GM21619 (cell line): ENCODE data around the gene NOTO.
"Not testable (repeated sequence)": the region's sequence is repeated elsewhere in the genome, so short reads cannot be mapped to it uniquely, and the experiment has no call there.

Source experiments
- ATAC-seq: cut with Tn5 transposase; IDR thresholded peaks from one replicate; pipeline ENCODE4 v1.9.1; 2021; ENCODE audit not compliant: unreplicated experiment

The NOTO gene

DNA sequence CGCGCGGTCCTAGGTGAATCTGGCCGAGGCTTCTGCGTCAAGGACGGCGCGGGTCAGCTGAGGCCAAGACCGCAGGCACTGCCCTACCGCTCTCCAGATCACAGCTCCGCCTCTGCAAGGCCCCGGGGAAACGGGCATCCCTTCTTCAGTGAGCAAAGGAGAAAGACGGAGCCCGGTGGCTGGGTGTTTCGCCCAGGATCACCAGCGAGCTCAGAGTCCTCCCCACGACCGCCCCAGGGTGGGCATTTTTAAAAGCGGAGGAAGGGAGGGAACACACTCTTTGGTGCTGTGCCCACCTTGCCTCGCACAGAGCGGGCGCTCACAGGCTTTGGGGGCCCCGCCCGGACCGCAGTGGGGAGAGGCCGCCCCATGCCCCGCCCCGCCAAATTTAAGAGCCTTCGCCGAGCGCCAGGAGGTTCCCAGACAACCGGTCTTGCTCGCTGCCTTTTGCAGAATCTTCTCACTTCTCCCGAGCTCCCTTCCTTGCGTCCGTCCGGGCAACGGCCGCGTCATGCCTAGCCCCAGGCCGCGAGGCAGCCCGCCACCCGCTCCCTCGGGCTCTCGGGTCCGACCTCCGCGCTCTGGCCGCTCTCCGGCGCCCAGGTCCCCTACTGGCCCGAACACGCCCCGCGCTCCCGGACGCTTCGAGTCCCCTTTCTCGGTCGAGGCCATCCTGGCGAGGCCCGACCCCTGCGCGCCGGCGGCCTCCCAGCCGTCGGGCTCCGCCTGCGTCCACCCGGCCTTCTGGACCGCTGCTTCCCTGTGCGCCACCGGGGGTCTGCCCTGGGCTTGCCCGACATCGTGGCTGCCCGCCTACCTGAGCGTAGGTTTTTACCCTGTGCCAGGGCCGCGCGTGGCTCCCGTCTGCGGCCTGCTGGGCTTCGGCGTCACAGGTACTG is at the start of gene NOTO:
NOTO (plus strand) TSS at position 419 of the 899 bp plus-strand sequence; CDS start at position 512, 93 bp downstream.
- ATAC-seq = no peak

- ATAC-seq = no peak
Measured at GRCh38 chr2:73156539-73157124, 45.7 kb upstream of the NOTO start.

DNA sequence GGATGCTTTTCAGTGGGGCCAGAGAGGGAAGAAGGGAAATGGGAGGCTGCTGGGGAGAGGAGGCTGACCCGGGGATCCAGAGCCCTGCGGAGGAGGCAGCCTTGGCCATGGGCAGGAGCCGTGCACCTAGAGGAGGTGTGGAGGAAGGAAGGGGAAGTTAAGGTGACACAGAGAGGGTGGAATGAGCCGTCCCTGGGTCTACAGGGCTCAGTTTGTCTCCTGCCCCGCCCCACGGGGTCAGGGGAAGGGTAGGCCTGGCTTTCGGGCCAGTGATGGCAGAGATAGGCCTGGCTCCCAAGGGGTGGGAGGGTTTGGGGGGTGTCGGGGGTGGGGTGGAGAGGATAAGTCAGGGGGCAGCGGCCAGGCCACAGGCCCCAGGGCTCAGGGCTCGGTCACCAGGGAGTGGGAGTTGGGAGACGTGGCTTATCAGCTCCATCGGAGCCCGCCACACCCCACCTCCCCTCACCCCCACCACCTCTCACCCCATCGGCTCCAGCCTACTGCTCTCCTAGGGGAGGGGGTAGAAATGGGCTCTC is 39.5 kb upstream of the NOTO start:
- no peak for ATAC-seq

GRCh38 chr2:73163483-73164367 is 38.6 kb upstream of the NOTO start:
- ATAC-seq = peak; percentile 79

- not testable (repeated sequence) for ATAC-seq
Measured at GRCh38 chr2:73165978-73166377, 36.4 kb upstream of the NOTO start.

GRCh38 chr2:73166813-73167212 is 35.6 kb upstream of the NOTO start:
- not testable (repeated sequence) for ATAC-seq

DNA sequence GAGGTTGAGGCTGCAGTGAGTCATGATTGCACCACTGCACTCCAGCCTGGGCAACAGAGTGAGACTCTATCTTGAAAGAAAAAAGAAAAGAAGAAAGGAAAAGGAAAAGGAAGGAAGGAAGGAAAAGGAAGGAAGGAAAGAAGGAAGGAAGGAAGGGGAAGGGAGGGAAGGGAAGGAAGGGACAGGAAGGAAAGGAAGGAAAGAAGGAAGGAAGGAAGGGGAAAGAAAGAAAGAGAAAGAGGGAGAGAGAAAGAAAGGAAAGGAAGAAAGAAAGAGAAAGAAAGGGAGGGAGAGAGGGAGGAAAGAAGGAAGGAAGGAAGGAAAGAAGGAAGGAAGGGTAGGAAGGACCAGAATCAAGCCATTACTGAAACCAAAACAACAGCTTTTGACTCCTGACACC is 34.0 kb upstream of the NOTO start:
- ATAC-seq = not testable (repeated sequence)

DNA sequence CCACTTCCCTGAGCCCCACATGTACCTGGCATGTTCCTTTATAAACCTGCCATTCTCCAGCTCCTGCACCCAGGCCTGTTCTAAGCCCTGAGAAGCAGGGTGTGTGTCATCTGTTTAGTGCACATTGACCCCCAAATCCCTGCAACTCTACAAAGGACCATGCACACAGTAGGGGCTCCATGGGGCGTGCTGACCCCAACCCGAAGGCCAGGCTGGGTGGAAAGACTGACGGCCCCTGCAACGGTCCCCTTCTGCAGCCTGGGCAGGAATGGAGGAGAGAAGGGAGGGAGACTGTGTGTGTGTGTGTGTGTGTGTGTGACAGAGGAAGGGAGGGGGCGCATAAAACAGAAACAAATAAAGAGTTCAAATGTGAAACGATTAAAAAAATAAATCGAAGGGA is 32.0 kb upstream of the NOTO start:
- ATAC-seq = not testable (repeated sequence)

GRCh38 chr2:73172963-73173362 is 29.4 kb upstream of the NOTO start:
- no peak for ATAC-seq

- ATAC-seq = no peak
Measured at GRCh38 chr2:73173781-73174180, 28.6 kb upstream of the NOTO start.

DNA sequence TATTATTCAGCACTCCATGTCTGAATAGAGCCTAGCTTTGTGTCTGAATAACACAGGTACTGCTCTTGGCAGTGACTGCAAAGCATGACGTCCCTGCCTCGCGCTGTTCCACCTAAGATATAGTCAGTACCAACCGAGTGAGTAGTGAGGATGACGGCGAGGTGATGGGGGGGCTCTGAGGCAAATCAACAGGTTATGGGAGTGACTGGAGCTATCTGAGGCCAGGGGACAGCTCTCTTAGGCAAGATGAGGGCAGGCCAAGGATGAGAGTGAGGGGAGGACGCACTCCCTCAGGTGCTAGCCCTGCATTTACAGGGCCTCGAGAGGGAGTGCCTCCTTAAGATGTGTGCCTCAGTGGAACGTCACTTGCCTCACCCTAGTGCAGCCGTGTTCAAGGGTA is 28.1 kb upstream of the NOTO start:
- ATAC-seq = no peak

DNA sequence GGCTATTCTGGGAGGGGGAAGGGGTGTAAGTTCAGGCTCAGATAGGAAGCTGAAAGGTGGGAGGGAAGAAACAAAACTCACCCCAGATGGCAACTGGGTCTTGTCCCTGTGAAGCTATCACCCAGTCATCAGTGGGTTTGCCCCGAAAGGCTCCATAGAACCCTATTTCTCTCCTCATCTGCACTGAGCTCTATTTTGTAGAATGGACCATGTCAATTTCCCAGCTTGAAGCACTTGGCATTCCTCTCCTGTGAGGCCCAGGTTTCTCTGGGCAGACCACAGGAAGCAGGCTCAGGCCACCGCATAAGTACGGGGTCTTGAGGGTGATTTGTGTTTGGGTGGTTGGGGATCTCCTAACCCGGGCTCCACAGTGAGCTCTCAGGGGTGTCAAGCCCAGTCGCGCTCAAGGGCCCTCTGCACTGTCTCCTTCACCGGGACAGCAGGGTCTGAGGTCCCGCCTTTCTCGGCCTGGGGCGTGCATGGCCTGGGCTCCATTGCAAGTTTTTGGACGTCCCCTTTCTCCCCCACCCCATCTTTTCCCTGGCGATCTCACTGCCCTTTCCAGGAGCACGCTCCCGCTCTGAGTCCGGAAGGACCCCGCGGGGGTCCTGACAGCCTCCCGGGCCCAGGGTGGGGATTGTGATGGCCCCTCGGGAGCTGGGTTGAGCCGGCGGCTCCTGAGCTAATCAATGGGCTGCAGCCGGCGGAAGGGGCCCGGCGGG is 27.3 kb upstream of the NOTO start:
- no peak for ATAC-seq

GRCh38 chr2:73175663-73176204 is 26.6 kb upstream of the NOTO start:
- no peak for ATAC-seq

DNA sequence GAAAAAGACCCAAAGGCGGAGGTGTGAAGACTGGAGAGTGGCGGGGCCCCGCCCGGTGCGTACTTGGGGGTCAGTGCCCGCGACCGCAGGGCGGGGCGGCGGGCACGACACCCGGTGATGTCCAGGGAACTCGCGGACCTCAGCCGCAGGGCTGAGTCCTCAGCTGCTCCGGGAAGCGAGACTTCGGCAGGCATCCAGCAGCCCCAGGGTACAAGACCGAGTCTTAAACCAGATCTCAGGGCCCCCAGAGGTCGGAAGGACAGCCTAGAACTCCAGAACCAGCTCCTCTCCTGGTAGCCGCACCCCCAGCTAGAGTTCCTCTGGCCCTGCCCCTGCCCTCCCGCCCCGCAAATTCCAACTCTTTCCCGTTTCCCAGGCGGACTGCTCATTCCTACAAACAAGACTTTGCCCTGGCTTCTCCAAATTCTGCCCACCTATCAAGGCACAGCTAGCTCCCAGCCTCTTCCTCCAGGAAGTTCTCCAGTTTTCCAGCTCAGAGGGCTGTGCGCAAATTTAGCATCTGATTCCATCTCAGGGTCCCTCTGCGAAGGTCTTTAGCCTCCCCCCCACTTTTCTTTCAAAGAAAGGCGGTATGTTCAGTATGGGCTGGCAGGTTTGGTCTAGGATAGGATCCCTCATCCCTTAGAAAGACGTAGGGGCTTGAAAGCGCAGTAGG is 26.0 kb upstream of the NOTO start:
- no peak for ATAC-seq

GRCh38 chr2:73176881-73177644 is 25.3 kb upstream of the NOTO start:
- ATAC-seq = peak; percentile 78

DNA sequence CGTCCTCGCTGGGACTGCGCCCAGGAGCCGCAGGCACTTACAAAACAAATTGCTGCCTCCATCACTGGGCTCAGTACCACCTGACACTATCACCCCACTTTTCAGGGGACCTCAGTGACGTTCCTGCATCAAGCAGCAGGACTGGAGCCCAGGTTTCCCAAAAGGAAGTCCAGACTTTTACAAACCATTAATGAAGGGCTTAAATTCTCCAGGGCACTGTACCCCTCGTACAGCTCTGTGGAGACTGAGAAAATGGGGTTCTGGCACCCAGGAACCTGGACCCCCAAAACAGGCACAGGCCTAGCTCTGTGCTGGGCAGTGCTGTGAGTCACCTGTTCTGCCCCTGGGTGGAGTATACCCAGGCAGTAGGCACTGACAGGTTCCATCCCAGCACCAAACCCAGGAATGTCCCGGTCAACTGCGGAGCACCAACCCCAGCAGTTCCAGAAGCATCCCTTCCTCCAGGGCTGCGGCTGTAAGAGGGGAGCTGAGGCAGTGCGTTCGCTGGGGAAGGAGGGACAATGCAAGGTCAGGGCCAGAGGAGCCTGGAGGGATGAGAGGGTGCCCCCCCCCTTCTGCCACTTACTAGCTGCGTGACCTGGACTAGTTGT is 24.6 kb upstream of the NOTO start:
- no peak for ATAC-seq

DNA sequence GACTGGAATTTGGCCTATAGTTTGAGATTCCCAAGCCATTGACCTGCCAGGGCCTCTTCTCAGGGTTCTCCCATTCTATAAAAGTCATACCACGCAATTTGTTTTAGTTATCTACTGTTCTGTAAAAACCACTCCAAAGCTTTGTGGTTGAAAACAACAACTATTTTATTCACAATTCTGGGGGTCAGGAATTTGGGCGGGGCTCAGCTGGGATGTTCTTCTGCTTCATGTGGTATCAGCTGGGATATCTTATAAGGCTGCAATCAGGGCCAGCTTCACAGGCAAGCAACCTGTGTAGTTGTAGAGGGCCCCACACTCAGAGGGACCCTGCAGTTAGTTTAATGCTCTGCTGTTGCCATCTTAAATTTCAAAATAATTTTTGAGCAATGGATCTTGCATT is 16.4 kb upstream of the NOTO start:
- no peak for ATAC-seq

- ATAC-seq = no peak
Measured at GRCh38 chr2:73187549-73187948, 14.8 kb upstream of the NOTO start.

DNA sequence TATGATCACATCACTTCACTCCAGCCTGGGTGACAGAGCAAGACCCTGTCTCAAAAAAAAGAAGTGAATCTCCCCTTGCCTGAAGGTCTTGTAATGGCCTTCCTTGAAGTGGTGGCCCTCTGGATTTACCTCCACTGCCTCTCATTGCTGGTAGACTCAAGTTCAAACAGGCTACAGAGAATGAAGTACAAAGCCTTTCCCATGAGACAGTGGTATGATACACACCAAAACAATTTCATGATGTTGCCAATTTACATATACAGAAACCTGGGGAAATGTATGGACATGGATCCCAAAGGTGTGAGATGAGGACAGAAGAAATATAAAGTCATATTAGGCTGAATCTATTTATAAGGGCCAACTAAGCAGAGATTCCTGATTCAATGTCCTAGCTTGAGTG is 4.8 kb upstream of the NOTO start:
- no peak for ATAC-seq
